Nephron progenitor cell (in vitro differentiated cells): ENCODE measurements around the gene PDE10A.
"Not testable (repeated sequence)": the region's sequence is repeated elsewhere in the genome, so short reads cannot be mapped to it uniquely, and the experiment has no call there.

Experiments used
- DNase-seq: peaks from one replicate; pipeline ENCODE4 v3.0.0; 2021
- H3K27ac Mint-ChIP-seq: 2 replicates; pipeline ENCODE4 v1.8.0; 2021; ENCODE audit warnings: mild to moderate bottlenecking, moderate library complexity, mixed read lengths
- H3K27me3 Mint-ChIP-seq: 2 replicates; pipeline ENCODE4 v1.8.0; 2021; ENCODE audit warnings: mild to moderate bottlenecking, low read depth, mixed read lengths; ENCODE audit not compliant: poor library complexity
- H3K36me3 Mint-ChIP-seq: 2 replicates; pipeline ENCODE4 v1.8.0; 2021; ENCODE audit warnings: low read depth, mixed read lengths
- H3K4me1 Mint-ChIP-seq: 2 replicates; pipeline ENCODE4 v1.8.0; 2021; ENCODE audit warnings: mixed read lengths
- H3K4me3 Mint-ChIP-seq: 2 replicates; pipeline ENCODE4 v1.8.0; 2021; ENCODE audit warnings: mild to moderate bottlenecking, moderate library complexity, mixed read lengths
- H3K9me3 Mint-ChIP-seq: 2 replicates; pipeline ENCODE4 v1.8.0; 2021; ENCODE audit warnings: mild to moderate bottlenecking, moderate library complexity, mixed read lengths
- CTCF ChIP-seq: fragments of 200-600 bp; sonication (generic); IDR thresholded peaks from 2 replicates; pipeline ENCODE4 v1.5.0; 2021; ENCODE audit warnings: antibody characterized with exemption

The PDE10A gene

GRCh38 chr6:165597821-165598220, 65.2 kb downstream of the PDE10A start:
- H3K27ac Mint-ChIP-seq, result no peak overlapping the region
- H3K36me3 Mint-ChIP-seq, result peaks cover 45% of the 10 kb centered on the region
- H3K4me3 Mint-ChIP-seq, result no peak overlapping the region
- no peak for DNase-seq
- peaks cover 37% of the 10 kb centered on the region for H3K9me3 Mint-ChIP-seq
- peaks cover 4% of the 10 kb centered on the region for H3K27me3 Mint-ChIP-seq
- no peak for TF ChIP-seq CTCF
- peaks cover 13% of the 10 kb centered on the region for H3K4me1 Mint-ChIP-seq

- no peak overlapping the region for H3K4me3 Mint-ChIP-seq
- H3K27me3 Mint-ChIP-seq, result peaks cover 4% of the 10 kb centered on the region
- no peak overlapping the region for H3K27ac Mint-ChIP-seq
- H3K36me3 Mint-ChIP-seq, result peaks cover 40% of the 10 kb centered on the region
- no peak for TF ChIP-seq CTCF
- DNase-seq, result no peak
- H3K9me3 Mint-ChIP-seq, result peaks cover 59% of the 10 kb centered on the region
- no peaks in the 10 kb centered on the region for H3K4me1 Mint-ChIP-seq
These were observed 68.3 kb downstream of the PDE10A start for GRCh38 chr6:165594584-165595333.

GRCh38 chr6:165592947-165593346, 70.1 kb downstream of the PDE10A start:
- peaks cover 40% of the 10 kb centered on the region for H3K36me3 Mint-ChIP-seq
- H3K27ac Mint-ChIP-seq, H3K4me3 Mint-ChIP-seq: not testable (repeated sequence)

GRCh38 chr6:165588515-165588914, 74.5 kb downstream of the PDE10A start:
- Mint-ChIP-seq H3K4me1 (no peaks in the 10 kb centered on the region), H3K36me3 (peaks cover 41% of the 10 kb centered on the region), H3K27me3 (peaks cover 4% of the 10 kb centered on the region), H3K27ac (no peak overlapping the region), H3K9me3 (peaks cover 50% of the 10 kb centered on the region), H3K4me3 (no peak overlapping the region)
- DNase-seq, result no peak
- TF ChIP-seq CTCF, result no peak

More at GRCh38 chr6:165592947-165593346, 70.1 kb downstream of the PDE10A start:
- DNase-seq, H3K27me3 Mint-ChIP-seq, H3K4me1 Mint-ChIP-seq: not testable (repeated sequence)
- peaks cover 59% of the 10 kb centered on the region for H3K9me3 Mint-ChIP-seq

DNA sequence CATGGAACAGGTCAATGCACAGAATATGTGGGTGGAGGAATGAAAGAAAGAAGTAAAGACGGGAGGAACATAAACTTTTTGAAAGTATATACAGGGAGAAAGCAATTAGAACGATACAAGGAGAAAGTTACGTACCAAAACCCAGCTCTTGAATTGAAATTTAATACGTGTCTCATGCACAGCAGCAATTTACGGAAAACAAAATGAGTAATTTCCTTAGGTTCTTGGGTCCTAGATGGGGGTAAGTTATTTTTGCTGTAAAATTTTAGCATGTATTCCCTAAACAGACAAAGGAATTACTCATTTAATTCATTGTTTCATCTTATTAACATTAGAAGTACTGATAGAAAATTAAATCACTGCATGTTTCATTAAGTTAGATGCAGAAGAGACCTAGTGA, 75.8 kb downstream of the PDE10A start:
- peaks cover 33% of the 10 kb centered on the region for H3K36me3 Mint-ChIP-seq
- no peak for DNase-seq
- H3K4me1 Mint-ChIP-seq, result no peaks in the 10 kb centered on the region
- no peak overlapping the region for H3K4me3 Mint-ChIP-seq
- peaks cover 37% of the 10 kb centered on the region for H3K9me3 Mint-ChIP-seq
- H3K27me3 Mint-ChIP-seq, result peaks cover 4% of the 10 kb centered on the region
- no peak overlapping the region for H3K27ac Mint-ChIP-seq
- TF ChIP-seq CTCF, result no peak

DNA sequence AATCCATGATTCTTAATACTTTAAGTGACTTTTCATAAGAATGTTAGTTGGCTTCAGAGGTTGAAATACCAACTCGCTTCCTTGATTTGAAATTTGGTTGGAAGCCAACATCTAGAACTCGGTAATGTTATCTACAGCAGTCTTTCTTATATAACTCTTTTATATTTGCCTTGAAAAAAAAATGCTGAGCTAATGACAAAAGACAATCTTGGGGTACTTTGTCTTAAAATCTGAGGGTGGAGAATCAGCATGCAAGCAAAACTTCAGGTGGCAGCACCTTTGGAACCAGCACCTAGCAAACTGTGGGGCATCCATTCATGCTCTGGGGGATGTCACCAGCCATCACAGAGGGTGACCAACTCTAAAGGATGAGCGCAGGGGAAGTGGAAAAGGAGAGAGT, 76.3 kb downstream of the PDE10A start:
- peaks cover 33% of the 10 kb centered on the region for H3K36me3 Mint-ChIP-seq
- no peak overlapping the region for H3K27ac Mint-ChIP-seq
- H3K27me3 Mint-ChIP-seq, result peaks cover 4% of the 10 kb centered on the region
- TF ChIP-seq CTCF, result no peak
- H3K4me3 Mint-ChIP-seq, result no peak overlapping the region
- no peak for DNase-seq
- no peaks in the 10 kb centered on the region for H3K4me1 Mint-ChIP-seq
- peaks cover 32% of the 10 kb centered on the region for H3K9me3 Mint-ChIP-seq
